ENCODE measurements around the gene KIFC1.
"Not testable (repeated sequence)": the region's sequence is repeated elsewhere in the genome, so short reads cannot be mapped to it uniquely, and the experiment has no call there.

GRCh38 chr6:33363486-33363885 is 28.1 kb upstream of the KIFC1 start:
- TF ChIP-seq POLR2A, POLR2AphosphoS5, TAF1, SPI1 (IDR thresholded peaks at IDR 0.05; ENCODE audit: low read depth, low read length): not testable (repeated sequence)
